Upper lobe of right lung (tissue), 1 donor: Measurements from ENCODE around the gene EYS. TPM values are rescaled to one million over a fixed set of nuclear protein-coding genes. Genes with fewer than 3 reads are reported as not detected.

Experiments used
- ATAC-seq: fragments of 200-7000 bp; cut with Tn5 transposase; one replicate; pipeline ENCODE4 v1.9.1; 2020; ENCODE audit warnings: mild to moderate bottlenecking, moderate library complexity
- DNase-seq: peaks from one replicate; pipeline ENCODE4 v3.0.0-alpha.2; 2020
- H3K27ac ChIP-seq: fragments of 200-600 bp; one replicate; pipeline ENCODE4 v1.8.0; 2022
- H3K27me3 ChIP-seq: fragments of 200-600 bp; one replicate; pipeline ENCODE4 v1.8.0; 2022; ENCODE audit warnings: mild to moderate bottlenecking
- H3K36me3 ChIP-seq: fragments of 200-600 bp; one replicate; pipeline ENCODE4 v1.8.0; 2022
- H3K4me1 ChIP-seq: fragments of 200-600 bp; one replicate; pipeline ENCODE4 v1.8.0; 2022
- H3K4me3 ChIP-seq: fragments of 200-600 bp; one replicate; pipeline ENCODE4 v1.8.0; 2022; ENCODE audit warnings: mild to moderate bottlenecking
- H3K9me3 ChIP-seq: fragments of 200-600 bp; one replicate; pipeline ENCODE4 v1.8.0; 2022
- CTCF ChIP-seq: fragments of 200-600 bp; IDR thresholded peaks from one replicate; pipeline ENCODE4 v1.8.0; 2022; ENCODE audit warnings: antibody characterized with exemption
- intact Hi-C: fragments of 100-400 bp; cut with DNase I; formaldehyde crosslinking; loops from one replicate; pipeline ENCODE4 v1.11.0; 2022
- total RNA-seq: library from RNA; stranded (reverse); fragmentation: NEBNext Ultra II Directional; extraction: Animal tissue kit (Norgen Biotek cat#: 25700); gene quantifications from one replicate; pipeline ENCODE4 v1.2.1, GENCODE V29; 2021
- donor health status: DM: no; HTN: yes; CAD: no; lungs with severe emphysema.

EYS gene
- total RNA-seq, 1 donor from 2014 or later, result not detected

- Histone ChIP-seq H3K4me1 (no peaks in the 10 kb centered on the region), H3K27ac (no peak overlapping the region), H3K27me3 (no peaks in the 10 kb centered on the region), H3K4me3 (no peak overlapping the region), H3K36me3 (no peaks in the 10 kb centered on the region), H3K9me3 (peaks cover 5% of the 10 kb centered on the region)
- ATAC-seq (no peak), DNase-seq (no peak)
- TF ChIP-seq CTCF, result no peak
- intact Hi-C loops, result no loop called here
Measured at GRCh38 chr6:65088575-65088974, 618.5 kb downstream of the EYS start.

- no peak overlapping the region for H3K4me3 ChIP-seq
- no peaks in the 10 kb centered on the region for H3K4me1 ChIP-seq
- no peak for TF ChIP-seq CTCF
- no peak for ATAC-seq
- no peaks in the 10 kb centered on the region for H3K36me3 ChIP-seq
- H3K27me3 ChIP-seq, result no peaks in the 10 kb centered on the region
- H3K27ac ChIP-seq, result no peak overlapping the region
- intact Hi-C loops, result no loop called here
- no peak for DNase-seq
- H3K9me3 ChIP-seq, result no peaks in the 10 kb centered on the region
Measured at GRCh38 chr6:65081756-65082155, 625.3 kb downstream of the EYS start.

- ATAC-seq (no peak), DNase-seq (no peak)
- no peak overlapping the region for H3K27ac ChIP-seq
- H3K4me1 ChIP-seq, result no peaks in the 10 kb centered on the region
- no peaks in the 10 kb centered on the region for H3K27me3 ChIP-seq
- no peaks in the 10 kb centered on the region for H3K9me3 ChIP-seq
- H3K36me3 ChIP-seq, result no peaks in the 10 kb centered on the region
- intact Hi-C loops, result no loop called here
- H3K4me3 ChIP-seq, result no peak overlapping the region
- TF ChIP-seq CTCF, result no peak
Measured at GRCh38 chr6:65075705-65076230, 631.3 kb downstream of the EYS start.

- DNase-seq (no peak), ATAC-seq (no peak)
- Histone ChIP-seq H3K27me3 (no peaks in the 10 kb centered on the region), H3K4me3 (no peak overlapping the region), H3K4me1 (no peaks in the 10 kb centered on the region), H3K9me3 (no peaks in the 10 kb centered on the region), H3K27ac (no peak overlapping the region), H3K36me3 (no peaks in the 10 kb centered on the region)
- intact Hi-C loops, result no loop called here
- TF ChIP-seq CTCF, result no peak
Measured at GRCh38 chr6:65072500-65072899, 634.5 kb downstream of the EYS start.

- Histone ChIP-seq H3K27ac (no peak overlapping the region), H3K27me3 (no peaks in the 10 kb centered on the region), H3K36me3 (no peaks in the 10 kb centered on the region), H3K4me1 (no peaks in the 10 kb centered on the region), H3K9me3 (no peaks in the 10 kb centered on the region), H3K4me3 (no peak overlapping the region)
- no peak for TF ChIP-seq CTCF
- no peak for DNase-seq
- intact Hi-C loops, result no loop called here
- no peak for ATAC-seq
Measured at GRCh38 chr6:65071480-65071879, 635.5 kb downstream of the EYS start.

- H3K4me3 ChIP-seq, result no peak overlapping the region
- no peaks in the 10 kb centered on the region for H3K9me3 ChIP-seq
- H3K4me1 ChIP-seq, result no peaks in the 10 kb centered on the region
- H3K27me3 ChIP-seq, result no peaks in the 10 kb centered on the region
- no peak for TF ChIP-seq CTCF
- intact Hi-C loops, result no loop called here
- no peak overlapping the region for H3K27ac ChIP-seq
- no peak for DNase-seq
- H3K36me3 ChIP-seq, result no peaks in the 10 kb centered on the region
- no peak for ATAC-seq
Measured at GRCh38 chr6:65064844-65065243, 642.2 kb downstream of the EYS start.
